NAMALWA (cell line): ENCODE data around the gene STARD7.

Experiments used
- DNase-seq: peaks from one replicate; pipeline ENCODE4 v3.0.0-alpha.2; 2015; ENCODE audit warnings: low spot score

Gene STARD7

GRCh38 chr2:96197546-96198255, 10.9 kb downstream of the STARD7 start:
- no peak for DNase-seq

GRCh38 chr2:96195410-96196066, 13.1 kb downstream of the STARD7 start:
- no peak for DNase-seq

GRCh38 chr2:96191937-96192670, 16.5 kb downstream of the STARD7 start:
- no peak for DNase-seq

- no peak for DNase-seq
Measured at GRCh38 chr2:96188821-96189526, 19.7 kb downstream of the STARD7 start.

GRCh38 chr2:96186562-96186961, 22.1 kb downstream of the STARD7 start:
- DNase-seq = no peak

- DNase-seq = no peak
Measured at GRCh38 chr2:96185516-96185915, 23.1 kb downstream of the STARD7 start.

- DNase-seq = no peak
Measured at GRCh38 chr2:96184989-96185388, 23.6 kb downstream of the STARD7 start.

- DNase-seq = no peak
Measured at GRCh38 chr2:96184188-96184587, 24.4 kb downstream of the STARD7 start.

DNA sequence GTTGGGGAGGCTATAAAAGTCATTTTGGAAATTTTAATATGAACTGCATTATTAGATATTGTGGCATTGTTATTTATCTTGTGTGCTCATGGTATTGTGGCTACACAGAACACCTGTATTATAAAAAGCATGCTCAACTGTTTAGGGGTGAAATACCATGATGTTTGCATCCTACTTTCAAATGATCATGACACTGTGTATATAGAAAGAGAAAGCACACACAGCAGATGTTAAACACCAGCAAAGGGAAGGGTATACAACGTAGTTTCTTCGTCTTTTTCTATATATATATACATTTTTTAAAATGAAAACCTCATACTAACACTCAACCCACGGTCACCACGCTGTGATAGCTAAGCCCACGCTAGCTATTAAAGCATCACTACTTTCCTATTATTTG, 27.1 kb downstream of the STARD7 start:
- no peak for DNase-seq

- DNase-seq = no peak
Measured at GRCh38 chr2:96180521-96180920, 28.1 kb downstream of the STARD7 start.

DNA sequence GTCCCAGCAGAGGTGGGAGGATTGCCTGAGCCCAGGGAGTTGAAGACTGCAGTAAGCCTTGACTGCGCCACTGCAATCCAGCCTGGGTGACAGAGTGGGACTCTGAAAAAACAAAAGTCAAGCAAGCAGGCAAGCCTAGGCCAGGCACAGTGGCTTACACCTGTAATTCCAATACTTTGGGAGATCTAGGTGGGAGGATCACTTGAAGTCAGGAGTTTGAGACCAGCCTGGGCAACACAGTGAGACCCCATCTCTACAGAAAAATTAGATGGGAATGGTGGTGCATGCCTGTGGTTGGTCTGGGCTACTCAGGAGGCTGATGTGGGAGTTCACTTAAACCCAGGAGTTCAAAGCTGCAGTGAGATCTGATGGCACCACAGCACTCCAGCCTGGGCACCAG, 28.6 kb downstream of the STARD7 start:
- no peak for DNase-seq

DNA sequence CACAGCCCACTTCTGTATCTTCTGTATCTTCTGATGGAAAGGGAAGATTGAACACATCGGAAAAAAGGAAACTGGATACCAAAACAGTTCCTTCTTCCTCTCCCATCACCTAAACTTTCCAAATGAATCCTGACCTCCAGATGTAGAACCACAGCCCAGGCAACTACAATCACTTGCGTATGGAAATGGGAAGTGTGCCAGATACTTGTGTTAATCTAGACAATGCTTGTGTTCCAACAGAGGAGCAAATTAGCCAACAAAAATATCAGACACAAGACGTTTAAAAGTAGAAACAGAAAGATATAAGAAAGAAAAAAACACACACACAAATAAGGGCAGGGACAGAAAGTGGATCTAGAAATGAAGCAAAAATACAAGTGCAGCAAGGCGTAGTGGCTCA, 32.0 kb downstream of the STARD7 start:
- no peak for DNase-seq

- no peak for DNase-seq
Measured at GRCh38 chr2:96175951-96176350, 32.7 kb downstream of the STARD7 start.

DNA sequence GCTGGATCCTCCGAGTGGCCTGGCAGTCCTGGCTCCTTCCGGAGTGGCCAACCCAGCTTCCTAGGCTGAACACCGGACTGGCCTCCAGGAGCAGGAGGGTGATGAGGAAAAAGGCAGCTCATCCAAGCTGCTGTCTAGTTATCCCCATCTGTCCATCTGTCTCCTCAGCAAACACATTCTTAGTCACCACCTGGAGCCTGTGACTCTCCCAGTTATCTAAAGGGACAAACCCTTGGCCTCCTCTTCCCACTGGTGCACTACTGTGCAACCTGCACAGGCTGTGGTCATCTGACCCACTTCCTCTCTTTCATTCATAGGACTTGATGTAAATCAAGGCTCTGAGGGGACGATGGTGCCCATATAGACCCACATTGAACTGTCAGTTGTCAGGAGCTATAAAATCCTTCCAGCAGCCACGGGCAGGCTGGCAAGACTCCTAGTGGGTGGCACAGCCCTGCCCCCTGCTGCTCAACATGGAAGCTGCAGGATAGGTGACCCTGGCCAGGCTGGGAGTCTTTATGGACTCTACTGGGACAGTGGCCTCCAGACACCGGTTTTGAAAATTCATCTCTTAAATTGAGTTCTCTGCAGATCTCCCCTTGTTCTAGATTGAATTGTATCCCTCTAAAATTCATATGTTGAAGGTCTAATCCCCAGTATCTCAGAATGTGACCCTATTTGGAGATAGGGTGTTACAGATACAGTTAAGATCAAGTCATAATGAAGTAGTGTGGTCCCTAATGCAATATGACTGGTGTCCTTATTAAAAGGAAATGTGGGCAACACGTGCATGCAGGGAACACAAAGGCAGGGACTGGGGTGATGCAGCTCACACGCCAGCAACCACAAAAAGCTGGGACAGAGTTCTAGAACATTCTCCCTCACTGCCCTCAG, 34.1 kb downstream of the STARD7 start:
- peak; percentile 87 for DNase-seq

DNA sequence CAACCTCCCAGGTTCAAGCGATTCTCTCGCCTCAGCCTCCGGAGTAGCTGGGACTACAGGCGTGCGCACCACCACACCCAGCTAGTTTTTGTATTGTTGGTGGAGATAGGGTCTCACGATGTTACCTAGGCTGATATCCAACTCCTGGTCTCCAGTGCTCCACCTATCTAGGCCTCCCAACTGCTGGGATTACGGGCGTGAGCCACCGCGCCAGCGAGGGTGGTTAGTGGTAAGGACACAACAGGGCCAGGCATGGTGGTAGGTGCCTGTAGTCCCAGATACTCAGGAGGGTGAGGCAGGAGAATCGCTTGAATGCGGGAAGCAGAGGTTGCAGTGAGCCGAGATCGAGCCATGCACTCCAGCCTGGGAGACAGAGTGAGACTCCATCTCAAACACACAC, 36.8 kb downstream of the STARD7 start:
- no peak for DNase-seq

GRCh38 chr2:96170626-96171025, 38.0 kb downstream of the STARD7 start:
- DNase-seq = no peak

DNA sequence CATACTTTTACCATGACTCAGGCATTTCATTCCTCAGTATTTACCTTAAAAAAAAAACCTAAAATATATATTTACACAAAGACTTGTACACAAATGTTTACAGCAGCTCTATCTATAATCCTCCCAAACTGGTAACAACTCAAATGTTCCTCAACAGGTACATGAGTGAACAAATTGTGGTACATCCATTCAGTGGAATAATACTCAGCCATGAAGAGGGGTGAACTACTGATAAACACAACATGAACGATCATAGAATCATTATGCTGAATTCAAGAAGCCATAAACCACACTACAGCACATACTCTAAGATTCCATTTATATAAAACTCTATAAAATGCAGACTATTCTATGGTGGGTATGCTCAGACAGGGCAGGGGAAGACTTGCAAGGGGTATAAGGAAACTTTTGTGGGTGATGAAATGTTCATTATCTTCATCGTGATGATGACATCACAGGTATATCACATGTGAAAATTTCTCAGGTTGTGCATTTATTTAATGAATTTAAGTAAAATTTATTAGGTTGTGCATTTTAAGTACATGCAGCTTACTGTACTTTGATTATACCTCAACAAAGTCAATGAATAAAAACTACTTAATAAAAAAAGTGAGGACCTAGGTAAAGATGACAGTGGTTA, 38.6 kb downstream of the STARD7 start:
- no peak for DNase-seq

GRCh38 chr2:96167407-96168013, 41.1 kb downstream of the STARD7 start:
- DNase-seq = no peak

- DNase-seq = peak; percentile 85
Measured at GRCh38 chr2:96164459-96165184, 44.0 kb downstream of the STARD7 start.
